ENCODE measurements around the gene EN2. TPM values are rescaled to one million over a fixed set of nuclear protein-coding genes. Genes with fewer than 3 reads are reported as not detected.

EN2 gene
- total RNA-seq, 1 experiment from 2014 or later, result 0.07 TPM

- no peaks in the 10 kb centered on the region for H3K79me1 ChIP-seq (ENCODE audit: insufficient read depth, low read depth, low read length, poor library complexity, severe bottlenecking)
- peaks cover 0 to 2% (median 0%) of the 10 kb centered on the region in 3 experiments; a peak in 4 of 7 replicates for H3K36me3 Mint-ChIP-seq (ENCODE audit: insufficient read depth in 1 of 3, low read depth in 3 of 3)
- H3T11ph ChIP-seq (ENCODE audit: low read length), result no peak overlapping the region
- H3K18ac ChIP-seq (ENCODE audit: insufficient read length, low read depth, low read length), result no peak overlapping the region
- no peak overlapping the region for H4K91ac ChIP-seq (ENCODE audit: insufficient read length, low read depth, low read length)
- H2BK15ac ChIP-seq (ENCODE audit: low read depth, low read length), result no peak overlapping the region
- H3K4ac ChIP-seq (ENCODE audit: low read depth, low read length), result no peak overlapping the region
- H3K27me3 ChIP-seq (ENCODE audit: insufficient read depth, low read length), result peaks cover 4% of the 10 kb centered on the region; the same call in 1 of the 2 replicates
- H2BK12ac ChIP-seq (ENCODE audit: insufficient read length, low read depth, low read length), result no peak overlapping the region
- H2AK5ac ChIP-seq (ENCODE audit: insufficient read length, low read length), result no peak overlapping the region
- H3K9ac ChIP-seq (ENCODE audit: extremely low read depth, insufficient read length, low read length), result no peak overlapping the region
- H4K20me1 ChIP-seq (ENCODE audit: control insufficient read depth, insufficient read depth, insufficient read length), result no peaks in the 10 kb centered on the region
- H3K9me3 ChIP-seq (ENCODE audit: control insufficient read depth, low read depth, low read length), result no peaks in the 10 kb centered on the region
- H2BK5ac ChIP-seq (ENCODE audit: insufficient read length, low read length), result no peak overlapping the region
- no peak overlapping the region for H3K4me2 ChIP-seq (ENCODE audit: insufficient read depth, insufficient read length, low read length)
- no CpG with 5 or more reads among the region's 18 CpGs for WGBS (ENCODE audit: extremely low coverage, insufficient read length, low lambda C conversion rate)
- H3K56ac ChIP-seq (ENCODE audit: insufficient read length, low read depth, low read length), result no peak overlapping the region
- H3K23me2 ChIP-seq (ENCODE audit: insufficient read length, low read depth, low read length, poor library complexity, severe bottlenecking), result peaks cover 6% of the 10 kb centered on the region
- peaks cover 100% of the 10 kb centered on the region for H3K27me3 Mint-ChIP-seq (ENCODE audit: low read depth)
- no peak overlapping the region for H3K27ac Mint-ChIP-seq
- no peak overlapping the region for H3K23ac ChIP-seq (ENCODE audit: insufficient read length, low read depth, low read length)
- H3K14ac ChIP-seq (ENCODE audit: insufficient read depth, low read length), result no peak overlapping the region
- H2AFZ ChIP-seq (ENCODE audit: low read length), result no peak overlapping the region
- H4K8ac ChIP-seq (replicated peaks; ENCODE audit: insufficient read length, low read depth, low read length), result no peak overlapping the region
- DNase-seq, result no peak
- H3K79me2 ChIP-seq (ENCODE audit: insufficient read depth, low read length), result no peaks in the 10 kb centered on the region
- no peak overlapping the region for H3K4me3 Mint-ChIP-seq
- no peak overlapping the region for H3K27ac ChIP-seq (ENCODE audit: insufficient read length, low read depth, low read length)
- TF ChIP-seq CTCF (conservative IDR thresholded peaks at IDR 0.05), result no peak
- H4K5ac ChIP-seq (ENCODE audit: insufficient read length, low read depth, low read length), result no peak overlapping the region
- H2BK120ac ChIP-seq (ENCODE audit: low read depth, low read length, poor library complexity, severe bottlenecking), result no peak overlapping the region
- peaks cover 0 to 8% of the 10 kb centered on the region in 2 experiments; a peak in 3 of 5 replicates for H3K9me3 Mint-ChIP-seq
- H3K4me1 Mint-ChIP-seq, result peaks cover 33 to 40% of the 10 kb centered on the region in 2 experiments
- H2BK20ac ChIP-seq (ENCODE audit: low read depth, low read length, poor library complexity, severe bottlenecking), result no peak overlapping the region
- no peaks in the 10 kb centered on the region for H3K4me1 ChIP-seq (ENCODE audit: insufficient read depth, low read length)
These were observed 29.0 kb downstream of the EN2 start for GRCh38 chr7:155486783-155487508.
